ENCODE data around the gene KBTBD12.

GRCh38 chr3:127914584-127914983, 448 bp upstream of the KBTBD12 start:
- no peak for TF ChIP-seq CTCF (conservative IDR thresholded peaks at IDR 0.05 in 1 of 2, IDR thresholded peaks at IDR 0.05 in 1 of 2; ENCODE audit: low read depth in 1 of 2, low read length in 2 of 2)
- no peak for TF ChIP-seq EZH2 (IDR thresholded peaks at IDR 0.05; ENCODE audit: low read length, missing control alignments)

All from fibroblast of lung (primary cell).